MM.1S (cell line): Measurements from ENCODE around the gene OLFM1.

Source experiments
- DNase-seq: peaks from one replicate; pipeline ENCODE4 v3.0.0-alpha.2; 2015
- H2AFZ ChIP-seq: fragments of 300-600 bp; sonication (generic); 2 replicates; pipeline ENCODE4 v1.6.0; 2016; ENCODE audit warnings: antibody characterized with exemption, low read length
- H3F3A ChIP-seq: fragments of 300-600 bp; sonication (generic); 2 replicates; pipeline ENCODE4 v1.6.1; 2016; ENCODE audit warnings: mild to moderate bottlenecking, antibody characterized with exemption, low read length, moderate library complexity, mixed read lengths; ENCODE audit not compliant: insufficient read depth
- H3K27ac ChIP-seq: fragments of 300-600 bp; sonication (generic); 2 replicates; pipeline ENCODE4 v1.5.1; 2016; ENCODE audit warnings: mild to moderate bottlenecking, low read length
- H3K27me3 ChIP-seq: fragments of 300-600 bp; sonication (generic); replicated peaks from 2 replicates; pipeline ENCODE4 v1.6.0; 2016; ENCODE audit warnings: low read length; ENCODE audit not compliant: insufficient read depth
- H3K36me3 ChIP-seq: fragments of 300-600 bp; sonication (generic); replicated peaks from 2 replicates; pipeline ENCODE4 v1.6.1; 2016; ENCODE audit warnings: mild to moderate bottlenecking, low read length, mixed read lengths; ENCODE audit not compliant: insufficient read depth
- H3K4me1 ChIP-seq: fragments of 300-600 bp; sonication (generic); 2 replicates; pipeline ENCODE4 v1.6.1; 2016; ENCODE audit warnings: low read length, mixed read lengths
- H3K4me2 ChIP-seq: fragments of 300-600 bp; sonication (generic); 2 replicates; pipeline ENCODE4 v1.6.0; 2016; ENCODE audit warnings: low read depth, low read length
- H3K4me3 ChIP-seq: fragments of 300-600 bp; sonication (generic); 2 replicates; pipeline ENCODE4 v1.5.1; 2016; ENCODE audit warnings: low read length, mixed read lengths
- H3K79me2 ChIP-seq: fragments of 300-600 bp; sonication (generic); 2 replicates; pipeline ENCODE4 v1.6.1; 2016; ENCODE audit warnings: mixed run types, low read length, mixed read lengths
- H3K9ac ChIP-seq: fragments of 300-600 bp; sonication (generic); 2 replicates; pipeline ENCODE4 v1.6.1; 2016; ENCODE audit warnings: low read length, mixed read lengths
- H3K9me2 ChIP-seq: fragments of 300-600 bp; sonication (generic); replicated peaks from 2 replicates; pipeline ENCODE4 v1.6.1; 2016; ENCODE audit warnings: mild to moderate bottlenecking, low read length, mixed read lengths; ENCODE audit not compliant: insufficient read depth
- H3K9me3 ChIP-seq: fragments of 300-600 bp; sonication (generic); replicated peaks from 2 replicates; pipeline ENCODE4 v1.6.1; 2016; ENCODE audit warnings: mild to moderate bottlenecking, low read length, mixed read lengths; ENCODE audit not compliant: insufficient read depth
- H4K20me1 ChIP-seq: fragments of 300-600 bp; sonication (generic); 2 replicates; pipeline ENCODE4 v1.6.1; 2016; ENCODE audit warnings: mild to moderate bottlenecking, low read length, moderate library complexity, mixed read lengths; ENCODE audit not compliant: insufficient read depth
- CTCF ChIP-seq: fragments of 300-600 bp; sonication (generic); IDR thresholded peaks from 2 replicates; pipeline ENCODE4 v1.5.1; 2016; ENCODE audit warnings: antibody characterized with exemption, low read length, mixed read lengths
- EZH2 ChIP-seq: fragments of 300-600 bp; sonication (generic); optimal IDR thresholded peaks from 2 replicates; pipeline ENCODE3; 2017; ENCODE audit warnings: low read depth, mild to moderate bottlenecking, antibody characterized with exemption, low read length, mixed read lengths
- EZH2phosphoT487 ChIP-seq: fragments of 300-600 bp; sonication (generic); IDR thresholded peaks from 2 replicates; pipeline ENCODE4 v1.6.1; 2018; ENCODE audit warnings: antibody characterized with exemption, low read length

OLFM1 gene

DNA sequence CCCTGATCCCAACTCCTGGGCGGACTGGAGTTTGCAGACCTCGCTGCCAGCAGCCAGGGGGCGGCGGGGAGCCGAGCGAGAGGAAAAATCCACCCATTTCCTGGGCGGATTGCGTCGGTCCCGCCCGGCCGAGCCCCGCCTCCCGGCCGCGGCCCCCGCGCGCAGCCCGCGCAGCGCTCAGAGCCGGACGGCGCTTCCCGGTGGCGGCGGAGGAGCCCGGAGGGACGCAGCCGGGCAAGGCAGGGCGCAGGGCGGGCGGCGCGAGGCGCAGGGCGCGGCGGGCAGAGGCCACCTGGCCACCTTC lies at the start of gene OLFM1:
Gene OLFM1 (plus strand): TSS at position 180 of the 304 bp plus-strand sequence. CDS start 322 bp downstream, outside the sequence.
- H3K9me3 ChIP-seq, result no peaks in the 10 kb centered on the region
- H3K36me3 ChIP-seq, result no peaks in the 10 kb centered on the region
- H3K4me1 ChIP-seq, result no peaks in the 10 kb centered on the region
- no peak for DNase-seq
- H3F3A ChIP-seq, result no peaks in the 10 kb centered on the region
- no peak within 1 kb of the TSS for H3K4me2 ChIP-seq
- no peak within 1 kb of the TSS for H3K27ac ChIP-seq
- H3K27me3 ChIP-seq, result peaks cover 71% of the 10 kb centered on the region
- no peak within 1 kb of the TSS for H2AFZ ChIP-seq
- no peak within 1 kb of the TSS for H3K4me3 ChIP-seq
- TF ChIP-seq EZH2 (no peak), CTCF (no peak), EZH2phosphoT487 (no peak)
- no peaks in the 10 kb centered on the region for H3K9me2 ChIP-seq
- H4K20me1 ChIP-seq, result no peaks in the 10 kb centered on the region
- no peak within 1 kb of the TSS for H3K9ac ChIP-seq
- H3K79me2 ChIP-seq, result no peaks in the 10 kb centered on the region

GRCh38 chr9:135038331-135038730 lies 49.1 kb upstream of the OLFM1 start:
- peaks cover 90% of the 10 kb centered on the region for H3K27me3 ChIP-seq
- TF ChIP-seq EZH2 (no peak), CTCF (no peak), EZH2phosphoT487 (no peak)

GRCh38 chr9:135038826-135039225 lies 48.6 kb upstream of the OLFM1 start:
- no peak for DNase-seq
- Histone ChIP-seq H3K36me3 (no peaks in the 10 kb centered on the region), H3K27ac (no peak overlapping the region), H3K4me1 (no peaks in the 10 kb centered on the region), H3K4me3 (no peak overlapping the region), H3F3A (no peaks in the 10 kb centered on the region), H3K79me2 (no peaks in the 10 kb centered on the region), H2AFZ (no peak overlapping the region), H3K9me3 (no peaks in the 10 kb centered on the region), H4K20me1 (no peaks in the 10 kb centered on the region), H3K4me2 (no peak overlapping the region), H3K9me2 (no peaks in the 10 kb centered on the region), H3K27me3 (peaks cover 91% of the 10 kb centered on the region), H3K9ac (no peak overlapping the region)
- no peak for TF ChIP-seq CTCF
- no peak for TF ChIP-seq EZH2
- no peak for TF ChIP-seq EZH2phosphoT487

More at GRCh38 chr9:135038331-135038730, 49.1 kb upstream of the OLFM1 start:
- Histone ChIP-seq H3F3A (no peaks in the 10 kb centered on the region), H3K9me2 (no peaks in the 10 kb centered on the region), H3K36me3 (no peaks in the 10 kb centered on the region), H3K9ac (no peak overlapping the region), H3K79me2 (no peaks in the 10 kb centered on the region), H3K9me3 (no peaks in the 10 kb centered on the region), H2AFZ (no peak overlapping the region), H4K20me1 (no peaks in the 10 kb centered on the region), H3K4me1 (no peaks in the 10 kb centered on the region), H3K4me2 (no peak overlapping the region), H3K27ac (no peak overlapping the region), H3K4me3 (no peak overlapping the region)
- DNase-seq, result no peak
